COR-L47 (cell line): ENCODE results near the gene MSANTD1.

ENCODE experiments used
- DNase-seq: peaks from one replicate; lab custom pipeline; 2025; lab: John Stamatoyannopoulos, UW

The MSANTD1 gene

GRCh38 chr4:3217266-3217665 is 31.7 kb upstream of the MSANTD1 start:
- no peak for DNase-seq

- DNase-seq, result no peak
Observed at GRCh38 chr4:3217771-3218170, 31.2 kb upstream of the MSANTD1 start.

- DNase-seq, result no peak
Observed at GRCh38 chr4:3218824-3219760, 29.9 kb upstream of the MSANTD1 start.

- DNase-seq, result no peak
Observed at GRCh38 chr4:3219761-3220475, 29.0 kb upstream of the MSANTD1 start.

GRCh38 chr4:3220476-3221183 is 28.3 kb upstream of the MSANTD1 start:
- no peak for DNase-seq

- no peak for DNase-seq
Observed at GRCh38 chr4:3221184-3221494, 27.8 kb upstream of the MSANTD1 start.

- no peak for DNase-seq
Observed at GRCh38 chr4:3221996-3222395, 27.0 kb upstream of the MSANTD1 start.

GRCh38 chr4:3223346-3223745 is 25.6 kb upstream of the MSANTD1 start:
- DNase-seq, result no peak

- no peak for DNase-seq
Observed at GRCh38 chr4:3223956-3224748, 24.8 kb upstream of the MSANTD1 start.

- no peak for DNase-seq
Observed at GRCh38 chr4:3225071-3225850, 23.7 kb upstream of the MSANTD1 start.

GRCh38 chr4:3225936-3226335 is 23.0 kb upstream of the MSANTD1 start:
- DNase-seq, result no peak

- no peak for DNase-seq
Observed at GRCh38 chr4:3226467-3226866, 22.5 kb upstream of the MSANTD1 start.

- DNase-seq, result no peak
Observed at GRCh38 chr4:3226944-3227343, 22.0 kb upstream of the MSANTD1 start.

- DNase-seq, result no peak
Observed at GRCh38 chr4:3227878-3228675, 20.9 kb upstream of the MSANTD1 start.

GRCh38 chr4:3228881-3229280 is 20.1 kb upstream of the MSANTD1 start:
- no peak for DNase-seq

- no peak for DNase-seq
Observed at GRCh38 chr4:3229328-3229727, 19.6 kb upstream of the MSANTD1 start.

GRCh38 chr4:3229964-3230363 is 19.0 kb upstream of the MSANTD1 start:
- no peak for DNase-seq

GRCh38 chr4:3231471-3231870 is 17.5 kb upstream of the MSANTD1 start:
- DNase-seq, result no peak

- DNase-seq, result no peak
Observed at GRCh38 chr4:3232001-3232400, 17.0 kb upstream of the MSANTD1 start.

- DNase-seq, result no peak
Observed at GRCh38 chr4:3232871-3233271, 16.1 kb upstream of the MSANTD1 start.
